ENCODE results near the gene OR7G3. TPM values are rescaled to one million over a fixed set of nuclear protein-coding genes. Genes with fewer than 3 reads are reported as not detected.

Gene OR7G3
- total RNA-seq, 1 donor from 2014 or later = not detected

GRCh38 chr19:9140159-9140874 lies 13.6 kb upstream of the OR7G3 start, which contains the start of gene ZNF317:
ZNF317 (plus strand) TSS chr19:9140397; CDS start chr19:9156017, 15,620 bp downstream.
- peaks cover 4% of the 10 kb centered on the region for H3K9me3 Mint-ChIP-seq
- H3K4me1 Mint-ChIP-seq = peaks cover 24% of the 10 kb centered on the region
- H3K36me3 Mint-ChIP-seq (ENCODE audit: low read depth) = peaks cover 40% of the 10 kb centered on the region
- intact Hi-C loops (cut with micrococcal nuclease) = loop anchor here (1.0 to 2.0 kb wide), 5 partner anchors 168 to 656 kb away; partner anchors contain the start of genes MBD3L1, ZNF266, ZNF558 and ZNF561
- H3K27ac Mint-ChIP-seq = peak within 1 kb of the TSS; percentile 97
- H3K4me3 Mint-ChIP-seq = peak within 1 kb of the TSS; percentile 97
- peak; percentile 97 for DNase-seq
- H3K27me3 Mint-ChIP-seq = no peaks in the 10 kb centered on the region

DNA sequence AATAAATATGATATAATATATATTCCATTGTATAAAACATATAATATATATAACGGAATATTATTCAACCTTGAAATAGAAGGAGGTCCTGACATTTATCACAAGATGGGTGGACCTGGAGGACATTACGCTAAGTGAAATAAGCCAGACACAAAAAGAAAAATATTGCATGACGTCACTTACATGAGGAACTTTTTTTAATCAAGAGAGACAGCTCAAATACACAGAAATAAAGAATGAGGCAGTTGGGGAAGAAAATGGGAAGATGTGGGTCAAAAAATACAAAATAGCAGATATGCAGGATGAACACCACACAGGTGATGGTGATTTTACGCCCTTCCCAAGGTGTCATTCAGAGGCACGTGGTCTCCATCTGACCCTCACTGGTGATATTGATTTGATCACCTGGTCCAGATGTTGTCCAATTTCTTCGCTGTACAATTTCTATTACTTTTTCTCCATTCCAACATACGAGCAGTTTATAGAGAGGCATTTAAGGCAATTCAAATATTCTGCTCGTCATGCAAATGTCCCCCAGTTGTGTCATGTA lies 12.9 kb upstream of the OR7G3 start:
- DNase-seq = no peak
- intact Hi-C loops (cut with micrococcal nuclease) = loop anchor here (1.0 to 5.0 kb wide), 7 partner anchors 68 to 888 kb away; partner anchors contain the start of genes MBD3L1, ZNF266, ZNF558 and ZNF561
- Mint-ChIP-seq H3K36me3 (ENCODE audit: low read depth) (peaks cover 34% of the 10 kb centered on the region), H3K9me3 (peaks cover 4% of the 10 kb centered on the region), H3K4me1 (peaks cover 24% of the 10 kb centered on the region), H3K4me3 (peak overlapping the region; percentile 97), H3K27ac (peak overlapping the region; percentile 97), H3K27me3 (no peaks in the 10 kb centered on the region)

GRCh38 chr19:9132422-9132821 lies 5.7 kb upstream of the OR7G3 start:
- H3K36me3 Mint-ChIP-seq (ENCODE audit: low read depth) = no peaks in the 10 kb centered on the region
- H3K4me1 Mint-ChIP-seq = peaks cover 4% of the 10 kb centered on the region
- intact Hi-C loops (cut with micrococcal nuclease) = no loop called here
- H3K9me3 Mint-ChIP-seq = no peaks in the 10 kb centered on the region
- H3K4me3 Mint-ChIP-seq = no peak overlapping the region
- no peak for DNase-seq
- no peak overlapping the region for H3K27ac Mint-ChIP-seq
- H3K27me3 Mint-ChIP-seq = no peaks in the 10 kb centered on the region

GRCh38 chr19:9130965-9131364 lies 4.2 kb upstream of the OR7G3 start:
- DNase-seq = peak; percentile 58
- Mint-ChIP-seq H3K4me1 (peaks cover 2% of the 10 kb centered on the region), H3K9me3 (no peaks in the 10 kb centered on the region), H3K36me3 (ENCODE audit: low read depth) (no peaks in the 10 kb centered on the region), H3K4me3 (no peak overlapping the region), H3K27ac (no peak overlapping the region), H3K27me3 (no peaks in the 10 kb centered on the region)
- intact Hi-C loops (cut with micrococcal nuclease) = no loop called here

DNA sequence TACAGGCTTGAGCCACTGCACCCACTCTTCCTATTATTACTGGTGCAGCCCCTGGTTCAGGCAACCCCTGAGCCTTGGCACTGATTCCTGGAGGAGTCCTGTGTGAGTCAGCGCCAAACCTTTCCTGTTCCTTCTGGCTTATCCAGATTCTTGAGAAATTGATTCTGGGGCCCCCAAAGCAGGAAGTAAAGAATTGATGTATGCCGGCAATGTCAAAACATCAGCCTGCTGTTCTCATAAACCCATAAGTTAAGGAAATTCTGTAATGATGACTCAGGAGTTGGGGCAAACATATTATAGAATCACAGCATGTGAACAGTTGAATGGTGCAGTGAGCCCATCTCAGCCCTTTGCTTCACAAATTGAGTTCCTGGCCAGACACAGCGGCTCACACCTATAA lies 1.4 kb upstream of the OR7G3 start:
- Mint-ChIP-seq H3K27ac (no peak overlapping the region), H3K9me3 (no peaks in the 10 kb centered on the region), H3K4me1 (peaks cover 2% of the 10 kb centered on the region), H3K36me3 (ENCODE audit: low read depth) (no peaks in the 10 kb centered on the region), H3K27me3 (no peaks in the 10 kb centered on the region), H3K4me3 (no peak overlapping the region)
- no peak for DNase-seq
- intact Hi-C loops (cut with micrococcal nuclease) = no loop called here

- Mint-ChIP-seq H3K9me3 (peaks cover 7% of the 10 kb centered on the region), H3K27ac (no peak overlapping the region), H3K36me3 (ENCODE audit: low read depth) (no peaks in the 10 kb centered on the region), H3K4me3 (no peak overlapping the region), H3K4me1 (no peaks in the 10 kb centered on the region), H3K27me3 (no peaks in the 10 kb centered on the region)
- DNase-seq = no peak
- intact Hi-C loops (cut with micrococcal nuclease) = no loop called here
Observed at GRCh38 chr19:9116547-9116946, 10.2 kb downstream of the OR7G3 start.

DNA sequence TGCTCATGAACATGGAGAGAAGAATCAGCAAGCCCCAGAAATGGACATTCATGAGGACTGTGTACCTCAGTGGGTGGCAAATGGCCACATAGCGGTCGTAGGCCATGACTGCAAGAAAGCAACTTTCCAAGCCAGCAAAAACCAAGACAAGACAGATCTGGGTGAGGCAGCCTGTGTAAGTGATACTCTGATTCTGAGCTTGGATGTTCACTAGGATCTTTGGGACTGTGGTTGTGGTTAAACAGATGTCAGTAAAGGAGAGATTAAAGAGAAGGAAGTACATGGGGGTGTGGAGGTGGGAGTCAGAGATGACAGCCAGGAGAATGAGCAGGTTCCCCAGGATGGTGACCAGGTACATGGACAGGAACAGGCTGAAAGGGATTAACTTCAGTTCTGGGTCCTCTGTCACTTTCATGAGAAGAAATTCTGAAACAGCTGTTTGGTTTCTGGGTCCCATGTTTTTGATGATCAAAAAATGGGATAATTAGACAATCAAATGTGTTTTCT lies 11.4 kb downstream of the OR7G3 start, which contains the start of gene OR7G1:
Gene OR7G1, minus strand, starts transcription at position 457 of the 507 bp plus-strand sequence. Its CDS starts 0 bp downstream, at position 457.
- Mint-ChIP-seq H3K9me3 (peaks cover 5% of the 10 kb centered on the region), H3K4me1 (no peaks in the 10 kb centered on the region), H3K36me3 (ENCODE audit: low read depth) (no peaks in the 10 kb centered on the region), H3K27ac (no peak within 1 kb of the TSS), H3K4me3 (no peak within 1 kb of the TSS), H3K27me3 (no peaks in the 10 kb centered on the region)
- DNase-seq = no peak
- intact Hi-C loops (cut with micrococcal nuclease) = no loop called here

DNA sequence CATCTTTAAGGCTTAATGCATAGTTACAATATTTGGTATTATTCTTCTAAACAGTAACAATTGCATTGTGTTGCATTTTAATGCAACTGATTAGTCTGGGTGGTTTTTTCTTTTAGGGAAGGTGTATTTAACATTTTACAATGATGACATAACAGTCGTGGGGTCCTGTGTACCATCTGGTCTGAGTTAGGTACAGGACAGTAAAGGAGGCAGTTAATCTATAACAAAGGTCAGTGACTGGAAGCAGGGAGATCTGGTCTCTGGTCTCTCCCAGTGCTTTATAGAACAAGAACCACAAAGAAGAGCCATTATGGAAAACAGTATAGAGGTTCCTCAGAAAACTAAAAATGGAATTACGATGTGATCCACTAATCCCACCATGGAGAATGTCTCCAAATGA lies 16.8 kb downstream of the OR7G3 start:
- no peaks in the 10 kb centered on the region for H3K4me1 Mint-ChIP-seq
- H3K4me3 Mint-ChIP-seq = no peak overlapping the region
- intact Hi-C loops (cut with micrococcal nuclease) = no loop called here
- no peak for DNase-seq
- no peaks in the 10 kb centered on the region for H3K36me3 Mint-ChIP-seq (ENCODE audit: low read depth)
- H3K27me3 Mint-ChIP-seq = no peaks in the 10 kb centered on the region
- H3K9me3 Mint-ChIP-seq = peaks cover 5% of the 10 kb centered on the region
- no peak overlapping the region for H3K27ac Mint-ChIP-seq

DNA sequence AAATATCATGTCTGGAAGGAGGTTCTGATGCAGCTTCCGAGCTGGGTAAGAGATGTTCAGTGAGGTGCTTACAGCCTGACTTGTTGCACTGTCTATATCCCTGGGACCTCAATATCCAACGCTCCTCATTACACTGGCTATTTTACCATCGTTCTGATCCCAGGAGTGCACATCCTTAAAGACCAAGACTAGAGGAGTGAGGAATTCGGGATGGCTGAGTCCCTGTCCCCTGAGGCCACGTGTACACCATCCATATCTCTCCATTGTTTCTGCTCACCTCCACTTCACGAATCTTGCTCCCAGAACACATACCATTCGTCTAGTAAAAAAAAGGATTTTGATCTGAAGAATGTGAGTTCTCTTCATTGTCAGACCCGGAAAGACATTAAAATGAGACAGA lies 19.4 kb downstream of the OR7G3 start, which contains the start of gene OR7G2:
Gene OR7G2, minus strand, starts transcription at position 101 of the 400 bp plus-strand sequence. CDS start 4,232 bp downstream, outside the sequence.
- no peak for DNase-seq
- Mint-ChIP-seq H3K4me1 (no peaks in the 10 kb centered on the region), H3K27ac (no peak within 1 kb of the TSS), H3K36me3 (ENCODE audit: low read depth) (no peaks in the 10 kb centered on the region), H3K4me3 (no peak within 1 kb of the TSS), H3K27me3 (no peaks in the 10 kb centered on the region), H3K9me3 (peaks cover 5% of the 10 kb centered on the region)
- intact Hi-C loops (cut with micrococcal nuclease) = no loop called here

DNA sequence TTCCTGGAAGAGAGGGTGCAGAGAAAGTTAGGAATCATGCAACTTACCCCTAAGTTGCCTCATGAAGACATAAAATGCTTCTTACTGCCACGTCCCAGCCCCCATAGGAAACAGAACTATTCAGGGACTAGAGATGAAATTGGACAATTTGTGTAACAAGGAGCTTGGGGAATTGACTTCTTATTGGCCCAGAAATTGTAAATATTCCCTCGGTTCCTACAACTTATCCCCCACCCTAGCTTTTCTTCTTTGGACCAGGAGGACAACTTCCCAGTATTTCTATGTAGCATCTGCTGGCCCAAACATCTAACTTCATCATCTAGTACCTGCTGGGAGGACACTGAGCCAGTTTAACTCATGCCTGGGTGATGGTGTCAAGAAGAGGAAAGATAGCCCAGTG lies 40.0 kb downstream of the OR7G3 start, which contains the start of gene OR1M1:
Gene OR1M1, plus strand, starts transcription at position 301 of the 400 bp plus-strand sequence. CDS start 6,184 bp downstream, outside the sequence.
- intact Hi-C loops (cut with micrococcal nuclease) = no loop called here
- H3K4me3 Mint-ChIP-seq = no peak within 1 kb of the TSS
- H3K36me3 Mint-ChIP-seq (ENCODE audit: low read depth) = no peaks in the 10 kb centered on the region
- H3K27ac Mint-ChIP-seq = no peak within 1 kb of the TSS
- H3K9me3 Mint-ChIP-seq = no peaks in the 10 kb centered on the region
- no peaks in the 10 kb centered on the region for H3K27me3 Mint-ChIP-seq
- DNase-seq = no peak
- no peaks in the 10 kb centered on the region for H3K4me1 Mint-ChIP-seq

DNA sequence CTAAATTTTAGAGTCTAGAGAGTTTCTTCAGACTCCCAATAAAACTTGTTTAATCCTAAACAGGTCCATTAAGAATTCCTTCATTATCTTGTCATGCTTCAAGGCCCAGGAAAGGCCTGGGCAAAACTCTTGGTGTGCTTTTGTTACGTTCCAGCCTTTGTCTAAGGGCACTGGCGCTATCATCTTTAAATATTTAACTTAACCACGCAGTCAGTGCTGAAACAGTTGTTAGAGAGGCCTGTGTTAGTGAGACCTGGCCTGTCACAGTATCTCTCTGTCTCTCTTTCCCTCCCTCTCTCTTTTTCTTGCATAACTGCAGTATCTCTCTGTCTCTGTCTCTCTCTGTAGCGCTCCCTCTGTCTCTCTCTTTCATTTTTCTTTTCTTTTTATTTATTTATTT lies 48.1 kb downstream of the OR7G3 start:
- H3K27ac Mint-ChIP-seq = no peak overlapping the region
- no peaks in the 10 kb centered on the region for H3K27me3 Mint-ChIP-seq
- DNase-seq = no peak
- H3K9me3 Mint-ChIP-seq = no peaks in the 10 kb centered on the region
- intact Hi-C loops (cut with micrococcal nuclease) = no loop called here
- no peaks in the 10 kb centered on the region for H3K36me3 Mint-ChIP-seq (ENCODE audit: low read depth)
- peaks cover 2% of the 10 kb centered on the region for H3K4me1 Mint-ChIP-seq
- no peak overlapping the region for H3K4me3 Mint-ChIP-seq

GRCh38 chr19:9076901-9077300 lies 49.8 kb downstream of the OR7G3 start:
- Mint-ChIP-seq H3K9me3 (no peaks in the 10 kb centered on the region), H3K4me1 (peaks cover 2% of the 10 kb centered on the region), H3K27ac (no peak overlapping the region), H3K4me3 (no peak overlapping the region), H3K27me3 (no peaks in the 10 kb centered on the region), H3K36me3 (ENCODE audit: low read depth) (no peaks in the 10 kb centered on the region)
- intact Hi-C loops (cut with micrococcal nuclease) = no loop called here
- no peak for DNase-seq
